T-cell (primary cell): ENCODE data around the gene CTNNBL1. TPM values are rescaled to one million over a fixed set of nuclear protein-coding genes. Genes with fewer than 3 reads are reported as not detected.
"Not testable (repeated sequence)": the region's sequence is repeated elsewhere in the genome, so short reads cannot be mapped to it uniquely, and the experiment has no call there.

Experiments
- ATAC-seq, 4 experiments: fragments of 200-7000 bp in 3 of 4; fragments of 150-1000 bp in 1 of 4; cut with Tn5 transposase; replicated peaks in 1 of 4; 1 replicate in 3 of 4; 2 replicates in 1 of 4; pipeline ENCODE4 v1.10.0; 2021; ENCODE audit warnings: moderate library complexity in 3 of 4, mild to moderate bottlenecking in 2 of 4, moderate number of reproducible peaks in 1 of 4
- CTCF ChIA-PET, 2 donors: fragments of 300-600 bp; sonication (Branson Sonifier 250); formaldehyde crosslinking; loops; one replicate each; lab custom pipeline; 2022; ENCODE audit warnings: antibody characterized with exemption in 2 of 2; lab: Charles Lee
- POLR2A ChIA-PET, 2 donors: fragments of 300-600 bp; sonication (Branson Sonifier 250); formaldehyde crosslinking; loops; one replicate each; lab custom pipeline; 2022; ENCODE audit warnings: antibody characterized with exemption in 2 of 2; lab: Charles Lee
- DNase-seq, 35 experiments: peaks; one replicate each; pipeline versions ENCODE4 v3.0.0 to v3.0.0-alpha.2; 2013 to 2023
- H3K27ac ChIP-seq: one replicate; pipeline ENCODE4 v1.5.1; 2013; ENCODE audit warnings: low read length
- H3K27me3 ChIP-seq, 2 experiments: replicated peaks in 1 of 2; 1 replicate in 1 of 2; 2 replicates in 1 of 2; pipeline versions ENCODE4 v1.6.1 to v1.7.0; 2013; ENCODE audit warnings: low read length in 1 of 2, mixed read lengths in 1 of 2; ENCODE audit not compliant: control insufficient read depth in 2 of 2, insufficient read depth in 2 of 2; ENCODE audit errors: extremely low read depth in 1 of 2
- H3K36me3 ChIP-seq, 2 donors: 1 replicate in 1 of 2; 2 replicates in 1 of 2; pipeline versions ENCODE4 v1.6.1 to v1.7.0; 2013; ENCODE audit warnings: low read length in 1 of 2; ENCODE audit not compliant: control insufficient read depth in 2 of 2, insufficient read depth in 1 of 2; ENCODE audit errors: extremely low read depth in 1 of 2
- H3K4me1 ChIP-seq, 2 experiments: 1 replicate in 1 of 2; 2 replicates in 1 of 2; pipeline versions ENCODE4 v1.6.1 to v1.7.0; 2013; ENCODE audit warnings: low read length in 2 of 2, mixed read lengths in 1 of 2; ENCODE audit not compliant: insufficient read depth in 2 of 2, control insufficient read depth in 1 of 2; ENCODE audit errors: extremely low read depth in 1 of 2
- H3K4me3 ChIP-seq, 2 donors: 1 replicate in 1 of 2; 2 replicates in 1 of 2; pipeline versions ENCODE4 v1.5.1 to v1.7.0; 2013; ENCODE audit warnings: mild to moderate bottlenecking in 2 of 2, low read length in 1 of 2, moderate library complexity in 1 of 2; ENCODE audit not compliant: control insufficient read depth in 1 of 2; ENCODE audit errors: extremely low read depth in 1 of 2
- H3K9me3 ChIP-seq: 2 replicates; pipeline ENCODE4 v1.7.0; 2013
- H3K27ac Mint-ChIP-seq, 2 donors: one replicate each; pipeline ENCODE4 v1.8.0; 2020 to 2021; ENCODE audit warnings: mild to moderate bottlenecking in 2 of 2, mixed read lengths in 2 of 2
- H3K27me3 Mint-ChIP-seq, 2 donors: one replicate each; pipeline ENCODE4 v1.8.0; 2021 to 2022; ENCODE audit warnings: mixed read lengths in 2 of 2
- H3K36me3 Mint-ChIP-seq: one replicate; pipeline ENCODE4 v1.8.0; 2021; ENCODE audit warnings: mixed read lengths
- H3K4me1 Mint-ChIP-seq, 3 donors: one replicate each; pipeline ENCODE4 v1.8.0; 2020 to 2022; ENCODE audit warnings: mixed read lengths in 3 of 3, mild to moderate bottlenecking in 1 of 3
- H3K4me3 Mint-ChIP-seq, 3 donors: one replicate each; pipeline ENCODE4 v1.8.0; 2020 to 2022; ENCODE audit warnings: mild to moderate bottlenecking in 3 of 3, mixed read lengths in 3 of 3, moderate library complexity in 3 of 3
- H3K9me3 Mint-ChIP-seq, 3 donors: one replicate each; pipeline ENCODE4 v1.8.0; 2020 to 2022; ENCODE audit warnings: mixed read lengths in 3 of 3
- WGBS: methylation state at CpG from one replicate; pipeline ENCODE4 v1.1.5; 2013; ENCODE audit warnings: missing lambda C conversion rate; ENCODE audit not compliant: insufficient coverage; 5-methylcytosine and 5-hydroxymethylcytosine counted together
- total RNA-seq, 35 experiments: library from RNA in 6 of 35; stranded (reverse) in 6 of 35; fragments of 120-200 nt in 1 of 35; gene quantifications; one replicate each; pipeline versions ENCODE4 v1.2.1 to v1.2.4 and lab custom pipeline; 2013 to 2026

CTNNBL1 gene
- total RNA-seq, 5 donors from 2014 or later (not counting 1 experiment from before 2014, with no cell fraction given) = 44.6 to 52.4 (median 49.4) TPM

DNA sequence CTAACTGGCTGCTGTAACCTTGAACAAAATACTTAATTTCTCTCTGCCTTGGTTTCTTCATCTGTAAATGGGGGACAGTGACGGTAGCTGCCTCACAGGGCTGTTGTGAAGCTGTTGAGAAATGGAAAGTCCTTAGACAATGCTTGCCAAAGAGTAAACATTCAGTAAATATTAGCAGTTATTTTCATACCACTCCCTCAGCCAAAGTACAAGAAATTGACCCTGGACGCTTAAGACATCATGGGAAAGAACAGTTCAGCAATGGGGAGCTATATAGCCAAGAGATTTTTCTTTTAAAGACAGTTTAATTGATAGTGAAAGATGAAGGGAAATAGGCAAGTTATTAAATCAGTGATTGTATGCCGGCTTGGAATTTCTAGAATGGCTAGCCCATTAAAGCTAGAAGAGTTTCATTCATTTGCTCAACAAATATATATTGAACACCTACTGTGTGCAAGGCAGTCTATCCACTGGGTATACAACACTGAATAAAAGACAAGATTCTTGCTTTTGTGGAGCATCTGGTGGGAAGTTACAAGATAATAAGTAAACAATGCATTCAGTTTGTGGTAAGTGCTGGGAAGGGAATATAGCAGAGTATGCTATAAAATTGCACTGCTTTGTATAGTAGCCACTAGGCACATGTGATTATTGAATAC is 2.0 kb downstream of the CTNNBL1 start:
- Histone ChIP-seq H3K4me1 (peaks cover 5 to 20% of the 10 kb centered on the region in 2 experiments), H3K27ac (no peak overlapping the region), H3K4me3 (no peak overlapping the region), H3K9me3 (no peaks in the 10 kb centered on the region), H3K36me3 (peaks cover 0 to 2% of the 10 kb centered on the region in 2 donors), H3K27me3 (peaks cover 0 to 14% of the 10 kb centered on the region in 2 experiments)
- Mint-ChIP-seq H3K27ac (no peak overlapping the region), H3K4me3 (peak overlapping the region; percentile 25 to 37 (median 28)), H3K9me3 (no peaks in the 10 kb centered on the region), H3K4me1 (peaks cover 42 to 52% (median 48%) of the 10 kb centered on the region in 3 donors), H3K27me3 (peaks cover 3 to 13% of the 10 kb centered on the region in 2 donors), H3K36me3 (peaks cover 26% of the 10 kb centered on the region)
- WGBS = no CpG with 5 or more reads among the region's 3 CpGs
- ChIA-PET POLR2A (interaction anchor here in 1 of 2 donors (0.6 kb wide), 1 partner anchor 1213 kb away, joined by 3 read pairs; no protein-coding TSS in a partner anchor), CTCF (interaction anchor here in 1 of 2 donors (0.6 kb wide), 1 partner anchor 1353 kb away, joined by 10 read pairs; no protein-coding TSS in a partner anchor)
- ATAC-seq (no peak), DNase-seq (no peak)

DNA sequence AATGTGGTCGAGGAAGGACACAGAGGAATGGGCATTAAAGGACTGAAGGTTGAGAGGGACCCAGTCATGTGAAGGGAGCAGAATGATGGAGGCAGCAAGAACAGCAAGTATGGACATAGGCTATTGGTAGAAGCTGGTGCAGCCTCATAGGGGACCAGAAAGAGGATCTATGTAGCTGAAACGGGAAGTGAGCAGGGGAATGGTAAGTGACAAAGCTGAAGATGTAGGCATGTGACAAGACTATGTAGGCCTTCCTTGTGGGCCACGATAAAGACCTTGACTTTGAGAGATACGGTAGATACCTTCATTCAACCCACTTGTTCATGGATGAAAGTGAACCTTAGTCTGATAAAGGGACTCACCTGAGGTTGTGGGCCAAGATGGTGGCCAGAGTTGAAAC is 3.5 kb downstream of the CTNNBL1 start:
- POLR2A ChIA-PET = no interaction called here
- H3K27ac Mint-ChIP-seq = no peak overlapping the region
- peaks cover 5 to 20% of the 10 kb centered on the region in 2 experiments for H3K4me1 ChIP-seq
- H3K9me3 Mint-ChIP-seq = no peaks in the 10 kb centered on the region
- ATAC-seq (no peak), DNase-seq (peak in 1 of 35 experiments; percentile 27)
- peaks cover 0 to 3% of the 10 kb centered on the region in 2 experiments for H3K27me3 ChIP-seq
- CTCF ChIA-PET = no interaction called here
- H3K4me1 Mint-ChIP-seq = peaks cover 42 to 52% (median 48%) of the 10 kb centered on the region in 3 donors
- H3K27me3 Mint-ChIP-seq = peaks cover 0 to 5% of the 10 kb centered on the region in 2 donors
- H3K4me3 Mint-ChIP-seq = no peak overlapping the region
- WGBS = 100% methylated on average over 1 of the region's 4 CpGs
- H3K9me3 ChIP-seq = no peaks in the 10 kb centered on the region
- H3K36me3 ChIP-seq = peaks cover 0 to 2% of the 10 kb centered on the region in 2 donors
- peaks cover 26% of the 10 kb centered on the region for H3K36me3 Mint-ChIP-seq
- H3K4me3 ChIP-seq = no peak overlapping the region
- H3K27ac ChIP-seq = no peak overlapping the region

DNA sequence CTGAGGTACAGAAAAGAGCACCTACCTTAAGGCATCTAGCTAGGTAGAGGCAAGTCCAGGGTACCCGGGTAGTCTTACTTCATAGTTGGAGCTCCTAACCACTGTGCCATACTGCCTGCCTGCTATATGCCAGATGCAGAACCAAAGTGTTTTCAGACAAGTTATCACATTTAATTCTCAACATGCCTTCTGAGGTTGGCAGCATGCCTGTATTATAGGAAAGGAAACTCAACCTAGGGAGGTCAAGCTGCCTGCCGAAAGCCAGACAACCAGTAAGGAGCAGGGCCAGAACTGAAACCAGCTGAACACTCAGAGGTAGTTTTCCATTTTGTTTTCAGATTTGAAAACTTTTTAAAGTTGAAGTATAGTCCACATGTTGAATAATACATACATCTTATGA is 5.4 kb downstream of the CTNNBL1 start:
- peaks cover 26% of the 10 kb centered on the region for H3K36me3 Mint-ChIP-seq
- H3K4me3 Mint-ChIP-seq = no peak overlapping the region

DNA sequence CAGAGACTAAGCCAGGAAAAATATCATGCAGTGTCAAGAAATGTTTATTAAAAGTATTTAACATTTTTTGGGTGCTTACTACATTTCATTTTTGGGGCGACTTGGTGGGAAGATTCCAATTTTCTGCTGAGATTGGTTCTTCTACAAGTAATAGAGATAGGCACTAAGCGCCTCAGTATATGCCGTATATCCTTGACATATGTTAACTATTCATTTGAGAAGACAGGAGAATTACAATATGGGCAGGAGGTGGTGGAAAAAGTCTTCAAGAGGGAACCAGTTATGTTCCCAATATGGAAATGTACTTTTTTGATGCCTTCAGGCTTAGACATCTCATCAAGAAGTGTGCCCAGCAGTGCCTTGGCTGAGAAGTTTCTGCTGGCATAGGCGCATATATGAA is 6.5 kb downstream of the CTNNBL1 start:
- no peaks in the 10 kb centered on the region for H3K27me3 Mint-ChIP-seq
- Histone ChIP-seq H3K9me3 (no peaks in the 10 kb centered on the region), H3K27me3 (no peaks in the 10 kb centered on the region), H3K36me3 (peaks cover 0 to 2% of the 10 kb centered on the region in 2 donors), H3K4me3 (no peak overlapping the region), H3K4me1 (peaks cover 0 to 4% of the 10 kb centered on the region in 2 experiments), H3K27ac (no peak overlapping the region)
- H3K36me3 Mint-ChIP-seq = peaks cover 26% of the 10 kb centered on the region
- H3K9me3 Mint-ChIP-seq = no peaks in the 10 kb centered on the region
- peaks cover 41 to 47% (median 43%) of the 10 kb centered on the region in 3 donors for H3K4me1 Mint-ChIP-seq
- no peak for DNase-seq
- no peak for ATAC-seq
- WGBS = 92% methylated on average over 2 of the region's 4 CpGs
- no peak overlapping the region for H3K4me3 Mint-ChIP-seq
- ChIA-PET POLR2A (no interaction called here), CTCF (interaction anchor here in 1 of 2 donors (0.5 kb wide), 1 partner anchor 378 kb away, joined by 4 read pairs; no protein-coding TSS in a partner anchor)
- no peak overlapping the region for H3K27ac Mint-ChIP-seq

More for the DNA sequence above, 5.4 kb downstream of the CTNNBL1 start:
- ATAC-seq = no peak
- ChIA-PET POLR2A (no interaction called here), CTCF (no interaction called here)
- Histone ChIP-seq H3K9me3 (no peaks in the 10 kb centered on the region), H3K27me3 (no peaks in the 10 kb centered on the region), H3K36me3 (peaks cover 0 to 2% of the 10 kb centered on the region in 2 donors), H3K4me3 (no peak overlapping the region), H3K4me1 (peaks cover 5 to 15% of the 10 kb centered on the region in 2 experiments), H3K27ac (no peak overlapping the region)
- Mint-ChIP-seq H3K27ac (no peak overlapping the region), H3K4me1 (peaks cover 42 to 48% (median 45%) of the 10 kb centered on the region in 3 donors), H3K9me3 (no peaks in the 10 kb centered on the region), H3K27me3 (no peaks in the 10 kb centered on the region)
- DNase-seq = no peak
- 100% methylated on average over 1 of the region's 2 CpGs for WGBS

DNA sequence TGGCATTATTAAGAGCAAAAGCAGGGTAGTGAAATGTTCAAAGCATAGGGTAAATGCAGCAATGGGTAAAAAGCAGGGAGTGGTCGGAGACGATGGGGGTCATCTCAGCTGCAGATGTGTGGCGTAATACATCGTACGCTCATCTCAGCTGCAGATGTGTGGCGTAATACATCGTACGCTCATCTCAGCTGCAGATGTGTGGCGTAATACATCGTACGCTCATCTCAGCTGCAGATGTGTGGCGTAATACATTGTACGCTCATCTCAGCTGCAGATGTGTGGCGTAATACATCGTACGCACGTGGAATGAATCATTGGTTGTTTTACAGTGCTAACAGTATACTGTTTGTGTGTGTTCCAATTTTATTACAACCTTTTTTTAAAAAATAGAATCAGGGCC is 7.8 kb downstream of the CTNNBL1 start:
- H3K27ac Mint-ChIP-seq, H3K27me3 ChIP-seq, POLR2A ChIA-PET, H3K4me1 ChIP-seq, H3K27ac ChIP-seq, H3K36me3 ChIP-seq, CTCF ChIA-PET, H3K9me3 ChIP-seq, H3K4me3 Mint-ChIP-seq, H3K4me3 ChIP-seq, H3K9me3 Mint-ChIP-seq, H3K27me3 Mint-ChIP-seq, ATAC-seq: not testable (repeated sequence)
- peak in 1 of 35 experiments; percentile 10 for DNase-seq
- WGBS = 96% methylated on average over 5 of the region's 17 CpGs
- Mint-ChIP-seq H3K4me1 (peaks cover 42 to 50% (median 47%) of the 10 kb centered on the region in 3 donors), H3K36me3 (peaks cover 29% of the 10 kb centered on the region)

DNA sequence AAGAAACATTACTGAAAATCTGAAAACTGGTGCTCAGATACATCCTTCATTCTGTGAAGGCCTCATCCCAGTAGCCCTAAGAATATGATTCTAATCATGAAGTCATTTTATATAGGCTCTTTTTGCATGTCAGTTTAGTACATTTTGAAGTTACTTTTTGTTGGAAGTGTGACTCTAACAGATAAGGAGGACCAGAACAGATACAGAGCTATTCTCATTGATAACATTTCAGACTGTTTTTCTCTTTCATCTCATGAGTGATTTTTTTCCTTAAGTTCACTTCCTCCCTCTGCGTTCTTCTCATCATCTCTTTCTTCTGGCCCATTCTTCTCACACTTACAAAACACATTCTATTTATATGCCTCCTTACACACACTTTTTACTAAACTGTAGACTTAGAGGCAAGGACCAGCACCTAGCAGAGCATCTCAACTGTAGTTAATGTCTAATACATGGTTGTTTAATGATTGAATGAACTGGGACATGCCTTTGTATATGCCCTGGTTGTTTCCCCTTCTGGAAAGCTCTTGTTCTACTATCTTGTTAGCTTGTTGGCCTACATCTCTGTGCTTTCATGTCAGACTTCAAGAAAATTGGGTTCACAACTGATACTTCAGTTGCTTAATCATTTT is 8.7 kb downstream of the CTNNBL1 start:
- WGBS = 33% methylated on average over 1 of the region's 1 CpG
- POLR2A ChIA-PET = no interaction called here
- H3K9me3 ChIP-seq = no peaks in the 10 kb centered on the region

More for the DNA sequence above, 8.7 kb downstream of the CTNNBL1 start:
- CTCF ChIA-PET = no interaction called here
- Histone ChIP-seq H3K27ac (no peak overlapping the region), H3K27me3 (no peaks in the 10 kb centered on the region), H3K4me3 (no peak overlapping the region), H3K4me1 (no peaks in the 10 kb centered on the region), H3K36me3 (peaks cover 0 to 2% of the 10 kb centered on the region in 2 donors)
- peaks cover 29% of the 10 kb centered on the region for H3K36me3 Mint-ChIP-seq
- H3K27ac Mint-ChIP-seq = no peak overlapping the region
- H3K4me1 Mint-ChIP-seq = peaks cover 44 to 46% (median 45%) of the 10 kb centered on the region in 3 donors
- ATAC-seq (no peak), DNase-seq (no peak)
- H3K4me3 Mint-ChIP-seq = no peak overlapping the region
- H3K27me3 Mint-ChIP-seq = no peaks in the 10 kb centered on the region
- H3K9me3 Mint-ChIP-seq = no peaks in the 10 kb centered on the region
